ENCODE results near the gene LIMS1.
"Not testable (repeated sequence)": the region's sequence is repeated elsewhere in the genome, so short reads cannot be mapped to it uniquely, and the experiment has no call there.

Gene LIMS1

GRCh38 chr2:108533832-108534583 is at the start of gene LIMS1:
TSS of gene LIMS1 (plus strand) at chr2:108534470. CDS start at chr2:108534563, 93 bp downstream.
- DNase-seq = peak; percentile 91

GRCh38 chr2:108485253-108485652 is 49.0 kb upstream of the LIMS1 start:
- DNase-seq = no peak

GRCh38 chr2:108490506-108491122 is 43.7 kb upstream of the LIMS1 start:
- DNase-seq = no peak

- no peak for DNase-seq
Observed at GRCh38 chr2:108491848-108492247, 42.4 kb upstream of the LIMS1 start.

- no peak for DNase-seq
Observed at GRCh38 chr2:108492364-108492763, 41.9 kb upstream of the LIMS1 start.

GRCh38 chr2:108496167-108496566 is 38.1 kb upstream of the LIMS1 start:
- not testable (repeated sequence) for DNase-seq

GRCh38 chr2:108507620-108508019 is 26.6 kb upstream of the LIMS1 start:
- DNase-seq = not testable (repeated sequence)

GRCh38 chr2:108512431-108512830 is 21.8 kb upstream of the LIMS1 start:
- DNase-seq = not testable (repeated sequence)

GRCh38 chr2:108514478-108514877 is 19.8 kb upstream of the LIMS1 start:
- DNase-seq = not testable (repeated sequence)

- not testable (repeated sequence) for DNase-seq
Observed at GRCh38 chr2:108524688-108525087, 9.6 kb upstream of the LIMS1 start.

GRCh38 chr2:108525258-108525657 is 9.0 kb upstream of the LIMS1 start:
- not testable (repeated sequence) for DNase-seq

GRCh38 chr2:108531674-108532055 is 2.6 kb upstream of the LIMS1 start:
- DNase-seq = no peak

- peak; percentile 26 for DNase-seq
Observed at GRCh38 chr2:108534584-108535356, 500 bp downstream of the LIMS1 start.

- no peak for DNase-seq
Observed at GRCh38 chr2:108535357-108535631, 1.0 kb downstream of the LIMS1 start.

GRCh38 chr2:108536133-108536780 is 2.0 kb downstream of the LIMS1 start:
- no peak for DNase-seq

- no peak for DNase-seq
Observed at GRCh38 chr2:108536911-108537310, 2.6 kb downstream of the LIMS1 start.

- DNase-seq = no peak
Observed at GRCh38 chr2:108538000-108538625, 3.8 kb downstream of the LIMS1 start.

- DNase-seq = no peak
Observed at GRCh38 chr2:108541451-108541850, 7.2 kb downstream of the LIMS1 start.

GRCh38 chr2:108542071-108542470 is 7.8 kb downstream of the LIMS1 start:
- no peak for DNase-seq

- no peak for DNase-seq
Observed at GRCh38 chr2:108547606-108548005, 13.3 kb downstream of the LIMS1 start.

GRCh38 chr2:108548208-108549003 is 14.1 kb downstream of the LIMS1 start:
- no peak for DNase-seq

GRCh38 chr2:108552566-108552965 is 18.3 kb downstream of the LIMS1 start:
- DNase-seq = no peak
